ENCODE data around the gene ETV6.

DNA sequence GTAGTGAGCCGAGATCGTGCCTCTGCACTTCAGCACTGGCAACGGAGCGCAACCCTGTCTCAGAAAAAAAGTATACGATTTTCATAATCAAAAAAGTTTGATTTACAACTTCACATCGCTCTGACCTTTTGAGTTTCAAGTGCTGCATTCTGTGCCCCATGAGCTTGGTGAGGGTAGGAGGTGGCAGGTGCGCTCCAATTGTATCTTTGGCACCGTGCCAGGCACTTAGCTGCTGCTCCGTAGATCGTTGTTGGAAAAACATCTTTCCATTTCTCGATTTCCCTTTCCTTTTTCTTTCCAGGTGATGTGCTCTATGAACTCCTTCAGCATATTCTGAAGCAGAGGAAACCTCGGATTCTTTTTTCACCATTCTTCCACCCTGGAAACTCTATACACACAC is 203.7 kb downstream of the ETV6 start:
- TF ChIP-seq POLR2A (conservative IDR thresholded peaks at IDR 0.05) (no peak), BCL6 (CRISPR knock-in tag; IDR thresholded peaks at IDR 0.05) (no peak), SRF (CRISPR knock-in tag; IDR thresholded peaks at IDR 0.05) (no peak), PRPF4 (IDR thresholded peaks at IDR 0.05; ENCODE audit: insufficient read depth, low read depth, low read length, poor library complexity, severe bottlenecking) (no peak), ZNF124 (CRISPR knock-in tag; IDR thresholded peaks at IDR 0.05) (no peak), POLR2AphosphoS5 (IDR thresholded peaks at IDR 0.05; ENCODE audit: control insufficient read depth, insufficient read depth, low read depth, low read length) (no peak), KDM1A (IDR thresholded peaks at IDR 0.05) (no peak), CBX5 (IDR thresholded peaks at IDR 0.05; ENCODE audit: borderline replicate concordance, low read depth) (no peak)
- TF ChIP-seq, protein P1, sequence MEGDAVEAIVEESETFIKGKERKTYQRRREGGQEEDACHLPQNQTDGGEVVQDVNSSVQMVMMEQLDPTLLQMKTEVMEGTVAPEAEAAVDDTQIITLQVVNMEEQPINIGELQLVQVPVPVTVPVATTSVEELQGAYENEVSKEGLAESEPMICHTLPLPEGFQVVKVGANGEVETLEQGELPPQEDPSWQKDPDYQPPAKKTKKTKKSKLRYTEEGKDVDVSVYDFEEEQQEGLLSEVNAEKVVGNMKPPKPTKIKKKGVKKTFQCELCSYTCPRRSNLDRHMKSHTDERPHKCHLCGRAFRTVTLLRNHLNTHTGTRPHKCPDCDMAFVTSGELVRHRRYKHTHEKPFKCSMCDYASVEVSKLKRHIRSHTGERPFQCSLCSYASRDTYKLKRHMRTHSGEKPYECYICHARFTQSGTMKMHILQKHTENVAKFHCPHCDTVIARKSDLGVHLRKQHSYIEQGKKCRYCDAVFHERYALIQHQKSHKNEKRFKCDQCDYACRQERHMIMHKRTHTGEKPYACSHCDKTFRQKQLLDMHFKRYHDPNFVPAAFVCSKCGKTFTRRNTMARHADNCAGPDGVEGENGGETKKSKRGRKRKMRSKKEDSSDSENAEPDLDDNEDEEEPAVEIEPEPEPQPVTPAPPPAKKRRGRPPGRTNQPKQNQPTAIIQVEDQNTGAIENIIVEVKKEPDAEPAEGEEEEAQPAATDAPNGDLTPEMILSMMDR (IDR thresholded peaks at IDR 0.05 in 2 of 3, conservative IDR thresholded peaks at IDR 0.05 in 1 of 3; ENCODE audit: insufficient read depth in 2 of 3, low read depth in 1 of 3, low read length in 3 of 3) = no peak
